Measurements from ENCODE around the gene BCL11A.

DNA sequence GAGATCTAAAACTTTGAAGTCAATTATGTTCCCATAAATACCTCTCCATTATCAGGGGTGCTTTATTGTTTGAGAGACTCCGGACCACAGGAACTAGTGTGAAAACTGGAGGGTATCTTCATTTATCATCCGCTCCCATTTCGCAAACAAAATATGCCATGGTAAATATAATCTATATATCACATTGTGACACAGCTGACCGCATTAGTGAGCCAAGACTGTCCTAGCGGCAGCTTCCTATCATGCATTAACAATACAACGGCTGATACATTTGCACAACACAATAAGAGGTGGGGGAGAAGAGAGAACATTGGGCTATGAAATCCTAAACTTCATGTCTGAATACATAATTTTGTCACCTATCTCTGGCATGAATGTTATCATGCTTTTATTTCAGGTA lies 29.5 kb downstream of the BCL11A start:
- TF ChIP-seq CTCF (IDR thresholded peaks at IDR 0.05) (no peak), POLR2A (IDR thresholded peaks at IDR 0.05) (no peak), POLR2AphosphoS5 (IDR thresholded peaks at IDR 0.05) (no peak)
